HG03159 (cell line): ENCODE measurements around the gene HHAT.
"Not testable (repeated sequence)": the region's sequence is repeated elsewhere in the genome, so short reads cannot be mapped to it uniquely, and the experiment has no call there.

Experiments used
- ATAC-seq: cut with Tn5 transposase; IDR thresholded peaks from one replicate; pipeline ENCODE4 v1.9.1; 2021; ENCODE audit warnings: mild to moderate bottlenecking, moderate library complexity; ENCODE audit not compliant: unreplicated experiment

Gene HHAT

GRCh38 chr1:210354305-210354704 lies 25.6 kb downstream of the HHAT start:
- not testable (repeated sequence) for ATAC-seq

- ATAC-seq: no peak
Observed at GRCh38 chr1:210358626-210359025, 29.9 kb downstream of the HHAT start.

GRCh38 chr1:210359255-210359654 lies 30.6 kb downstream of the HHAT start:
- ATAC-seq: no peak

- ATAC-seq: no peak
Observed at GRCh38 chr1:210360852-210361477, 32.3 kb downstream of the HHAT start.

- no peak for ATAC-seq
Observed at GRCh38 chr1:210361665-210362064, 33.0 kb downstream of the HHAT start.

GRCh38 chr1:210362526-210362925 lies 33.8 kb downstream of the HHAT start:
- no peak for ATAC-seq

GRCh38 chr1:210363119-210363518 lies 34.4 kb downstream of the HHAT start:
- ATAC-seq: no peak

GRCh38 chr1:210364479-210364878 lies 35.8 kb downstream of the HHAT start:
- ATAC-seq: no peak

GRCh38 chr1:210366767-210367166 lies 38.1 kb downstream of the HHAT start:
- no peak for ATAC-seq

- ATAC-seq: no peak
Observed at GRCh38 chr1:210367566-210367965, 38.9 kb downstream of the HHAT start.

- ATAC-seq: no peak
Observed at GRCh38 chr1:210369425-210369824, 40.7 kb downstream of the HHAT start.

GRCh38 chr1:210371916-210372315 lies 43.2 kb downstream of the HHAT start:
- ATAC-seq: no peak

- no peak for ATAC-seq
Observed at GRCh38 chr1:210372491-210372890, 43.8 kb downstream of the HHAT start.

GRCh38 chr1:210372931-210373627 lies 44.4 kb downstream of the HHAT start:
- no peak for ATAC-seq

GRCh38 chr1:210373628-210373877 lies 44.9 kb downstream of the HHAT start:
- no peak for ATAC-seq

- peak; percentile 77 for ATAC-seq
Observed at GRCh38 chr1:210373878-210374599, 45.3 kb downstream of the HHAT start.

- ATAC-seq: no peak
Observed at GRCh38 chr1:210374600-210374953, 45.9 kb downstream of the HHAT start.

- ATAC-seq: no peak
Observed at GRCh38 chr1:210376836-210377372, 48.2 kb downstream of the HHAT start.

GRCh38 chr1:210377731-210378333 lies 49.1 kb downstream of the HHAT start:
- ATAC-seq: no peak

- ATAC-seq: no peak
Observed at GRCh38 chr1:210378736-210379135, 50.0 kb downstream of the HHAT start.

- ATAC-seq: no peak
Observed at GRCh38 chr1:210381934-210382333, 53.2 kb downstream of the HHAT start.

GRCh38 chr1:210384625-210385024 lies 55.9 kb downstream of the HHAT start:
- no peak for ATAC-seq
